Measurements from ENCODE around the gene KRT15.
A peak's percentile ranks its signal among the peaks of the same experiment; 100 is the strongest.

KRT15 gene

GRCh38 chr17:41505809-41506767, 12.6 kb downstream of the KRT15 start:
- no peak for DNase-seq (ENCODE audit: low read depth in 2 of 3, low spot score in 2 of 3)

- no peak for DNase-seq (ENCODE audit: low read depth in 2 of 3, low spot score in 2 of 3)
Measured at GRCh38 chr17:41505007-41505808, 13.5 kb downstream of the KRT15 start, which contains the start of gene KRT13. KRT13 (minus strand) TSS chr17:41505612; CDS start chr17:41505550, 62 bp downstream.

DNA sequence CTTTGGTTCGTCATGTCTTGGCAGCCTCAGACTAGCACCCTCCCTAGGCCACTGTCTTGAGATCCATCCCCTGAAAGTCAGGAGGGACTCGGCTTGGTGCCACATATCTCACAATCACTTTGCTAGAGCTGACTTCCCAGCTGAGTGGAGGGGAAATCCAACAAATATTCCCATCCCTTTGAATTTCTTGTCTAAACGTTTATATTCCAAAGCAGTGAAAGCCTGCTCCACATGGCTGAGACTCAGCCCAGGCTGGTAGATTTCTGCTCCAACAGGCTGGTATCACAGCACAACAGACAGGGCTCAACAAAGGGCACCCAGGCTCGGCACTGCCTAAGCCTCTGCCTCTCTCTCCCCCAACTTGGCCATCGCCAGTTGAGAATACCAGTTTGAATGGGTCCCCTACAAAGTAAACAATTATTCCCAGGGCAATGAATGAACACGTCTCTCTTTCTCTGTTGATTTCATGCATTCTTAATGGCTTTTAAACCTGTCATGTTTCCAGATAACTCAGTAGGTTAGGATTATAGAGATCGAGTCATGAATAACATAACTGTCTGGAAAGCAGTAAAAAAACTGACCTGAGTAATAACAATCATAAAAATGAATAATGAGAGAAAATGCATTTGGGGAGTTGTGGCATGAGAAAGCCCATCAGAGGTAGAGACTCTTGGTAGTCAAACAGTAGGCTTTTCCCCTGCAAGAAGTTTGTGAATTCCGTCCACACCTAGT, 14.3 kb downstream of the KRT15 start:
- no peak for DNase-seq (ENCODE audit: low read depth in 2 of 3, low spot score in 2 of 3)

- DNase-seq (ENCODE audit: low read depth in 2 of 3, low spot score in 2 of 3), result no peak
Measured at GRCh38 chr17:41503202-41503601, 15.5 kb downstream of the KRT15 start.

DNA sequence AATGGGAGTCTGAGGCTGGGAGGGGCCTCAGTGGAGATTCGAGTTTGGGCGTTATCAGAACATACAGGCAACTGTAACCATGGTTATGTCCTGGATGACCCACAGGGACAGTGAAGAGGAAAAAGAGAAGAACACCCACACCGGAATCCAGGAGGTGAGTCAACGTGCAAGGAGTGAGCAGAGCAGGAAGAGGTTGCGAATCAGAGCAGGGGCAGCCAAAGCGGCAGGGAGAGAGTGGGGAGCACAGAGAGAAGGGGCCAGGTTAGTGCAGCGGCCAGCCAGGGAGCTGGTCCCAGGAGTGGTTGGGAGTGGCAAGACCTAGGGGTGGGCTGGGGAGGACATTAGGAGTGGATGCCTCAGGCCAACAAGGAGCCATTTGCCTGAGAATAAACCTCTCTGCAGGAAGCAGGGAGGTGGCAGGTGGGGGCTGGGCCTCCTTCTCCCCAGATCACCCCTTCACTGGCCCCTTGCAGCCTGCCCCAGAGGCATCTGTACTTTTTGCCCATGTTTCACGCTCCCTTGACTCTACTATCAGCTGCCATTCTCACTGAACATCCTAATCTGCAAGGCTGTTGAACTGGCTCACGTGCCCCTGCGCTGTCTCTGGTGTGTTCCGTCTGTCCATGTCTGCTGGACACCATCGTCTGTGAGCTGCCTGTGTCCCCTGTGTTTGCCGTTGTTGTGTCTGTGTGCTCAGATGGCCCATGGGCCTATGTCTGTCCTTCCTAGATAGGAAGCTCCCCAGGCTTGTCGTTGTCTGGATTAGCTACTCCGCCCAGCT, 18.4 kb downstream of the KRT15 start:
- DNase-seq (ENCODE audit: low read depth in 2 of 3, low spot score in 2 of 3), result no peak

- DNase-seq (ENCODE audit: low read depth in 2 of 3, low spot score in 2 of 3), result no peak
Measured at GRCh38 chr17:41499714-41500113, 19.0 kb downstream of the KRT15 start.

DNA sequence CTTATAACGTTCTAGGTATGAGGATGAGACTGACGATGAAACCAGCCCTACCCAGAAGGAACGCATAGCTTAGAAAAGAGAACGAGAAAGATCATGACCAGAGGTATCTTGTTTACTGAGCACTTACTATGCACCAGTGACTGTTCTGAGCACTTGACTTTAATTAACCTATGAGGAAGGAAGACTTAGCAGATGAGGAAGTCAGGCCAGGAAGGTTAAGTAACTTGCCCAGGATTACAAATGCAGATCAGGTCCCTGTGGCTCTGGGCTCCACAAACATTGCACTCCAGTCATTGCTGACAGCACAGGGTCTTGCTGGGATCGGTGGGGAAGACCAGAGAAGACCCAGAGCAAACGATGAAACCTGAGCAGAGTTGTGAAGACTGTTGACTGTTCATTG, 20.4 kb downstream of the KRT15 start:
- DNase-seq (ENCODE audit: low read depth in 2 of 3, low spot score in 2 of 3), result no peak

DNA sequence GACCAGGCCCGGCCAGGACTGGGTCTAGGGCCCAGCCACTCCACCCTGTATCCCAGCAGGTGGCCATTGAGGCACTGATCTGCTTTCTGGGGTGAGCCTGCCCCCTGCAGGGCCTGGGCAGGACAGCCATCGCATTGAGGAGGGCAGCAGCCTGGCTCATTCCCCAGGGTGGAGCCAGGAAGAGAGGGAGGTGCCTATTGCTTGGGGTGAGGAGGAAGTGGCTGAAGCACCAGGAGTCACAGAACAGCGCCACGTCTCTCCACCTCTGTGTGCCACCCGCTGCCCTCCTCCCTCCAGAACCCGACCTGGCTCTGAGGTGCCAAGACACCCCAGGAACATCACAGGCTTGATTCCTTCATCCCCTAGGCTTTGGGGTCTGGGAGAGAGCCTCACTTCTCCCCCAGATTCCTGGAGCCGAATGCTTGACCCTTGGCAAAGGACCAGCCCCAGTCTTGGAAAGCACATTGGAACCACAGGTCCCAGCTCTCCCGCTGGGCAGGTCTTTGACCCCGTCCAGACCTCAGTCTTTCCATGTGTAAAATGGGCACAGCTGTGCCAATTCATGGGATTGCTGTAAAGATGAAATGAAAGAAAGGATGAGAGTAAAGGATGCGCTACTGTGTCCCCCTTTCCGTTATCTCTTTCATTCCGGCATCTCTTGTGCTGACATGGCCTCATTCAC, 21.7 kb downstream of the KRT15 start:
- DNase-seq (ENCODE audit: low read depth in 2 of 3, low spot score in 2 of 3), result peak; percentile 32 to 62 (median 32)

DNA sequence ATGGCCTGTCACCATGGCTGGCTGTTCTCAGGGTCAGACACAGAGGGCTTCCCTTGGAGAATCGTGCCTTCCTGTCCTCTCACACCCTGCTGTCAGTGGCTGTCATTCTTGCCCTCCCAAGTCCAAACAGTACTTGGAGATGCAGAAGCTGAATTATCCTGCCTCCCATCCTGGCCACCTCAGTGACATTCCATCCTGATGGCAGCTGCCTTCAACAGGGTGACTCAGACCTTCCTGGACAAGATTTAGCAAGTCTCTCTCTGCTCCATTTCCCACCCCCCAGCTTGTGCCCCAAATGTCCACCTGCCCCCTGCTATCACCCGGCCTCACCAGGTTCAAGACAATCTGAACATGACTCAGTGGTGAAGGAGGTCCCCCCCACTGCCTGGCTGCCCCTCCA, 24.2 kb downstream of the KRT15 start:
- no peak for DNase-seq (ENCODE audit: low read depth in 2 of 3, low spot score in 2 of 3)

DNA sequence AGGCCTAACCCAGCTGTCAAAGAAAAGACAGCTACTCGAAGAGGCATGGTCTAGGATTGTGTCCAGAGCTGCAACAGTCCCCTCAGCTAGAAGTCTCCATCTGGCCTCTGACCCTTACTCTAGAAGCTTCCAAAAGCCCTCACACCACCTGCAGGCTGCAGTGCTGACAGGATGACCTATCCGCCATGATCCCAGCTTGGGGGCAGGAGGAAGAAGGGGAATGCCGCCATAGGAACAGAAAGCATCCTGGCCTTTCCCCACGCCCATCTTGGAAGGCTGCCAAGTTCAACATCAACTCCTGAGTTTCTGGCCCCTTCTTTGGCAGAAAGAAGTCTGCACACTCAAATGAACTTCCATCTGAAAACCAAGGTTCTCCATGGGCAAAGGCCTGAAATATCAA, 25.9 kb downstream of the KRT15 start:
- DNase-seq (ENCODE audit: low read depth in 2 of 3, low spot score in 2 of 3), result no peak

DNA sequence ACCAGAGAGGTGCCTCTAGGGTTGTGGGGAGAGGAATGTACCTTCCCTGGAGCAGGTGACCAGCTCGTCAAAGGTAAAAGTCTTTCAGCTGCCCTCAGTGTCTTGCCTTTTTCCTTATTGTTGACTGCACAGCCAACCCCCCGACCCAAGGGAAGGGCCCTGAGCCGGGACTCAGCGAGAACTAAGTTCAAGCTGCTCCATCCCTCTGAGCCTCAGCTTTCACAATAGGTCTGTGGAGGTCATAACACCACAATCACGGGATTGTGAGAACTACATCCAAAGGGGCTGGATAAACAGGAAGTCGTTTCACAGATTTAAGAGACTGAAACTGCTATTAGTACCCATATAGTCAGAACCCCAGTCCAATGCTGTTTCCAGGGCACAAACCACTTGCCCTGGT, 26.3 kb downstream of the KRT15 start:
- DNase-seq (ENCODE audit: low read depth in 2 of 3, low spot score in 2 of 3), result no peak

DNA sequence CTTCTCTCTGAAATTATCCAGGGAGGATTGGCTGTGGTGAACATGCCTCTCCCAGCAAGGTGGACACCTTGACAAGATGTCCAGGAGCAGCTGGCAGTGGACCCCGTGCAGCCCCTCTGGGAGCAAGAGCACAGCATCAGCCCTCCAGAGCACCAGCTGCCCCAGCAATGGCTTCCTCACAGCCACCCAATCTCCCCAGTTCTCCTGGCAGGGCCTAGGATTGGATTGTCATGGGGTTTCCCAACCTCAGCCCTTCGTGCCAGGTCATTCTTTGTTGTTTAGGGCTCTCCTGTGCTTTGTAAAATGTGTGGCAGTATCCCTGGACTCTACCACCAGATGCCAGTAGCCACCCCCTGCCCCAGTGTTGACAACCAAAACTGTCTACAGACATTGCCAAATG, 27.2 kb downstream of the KRT15 start:
- no peak for DNase-seq (ENCODE audit: low read depth in 2 of 3, low spot score in 2 of 3)

DNA sequence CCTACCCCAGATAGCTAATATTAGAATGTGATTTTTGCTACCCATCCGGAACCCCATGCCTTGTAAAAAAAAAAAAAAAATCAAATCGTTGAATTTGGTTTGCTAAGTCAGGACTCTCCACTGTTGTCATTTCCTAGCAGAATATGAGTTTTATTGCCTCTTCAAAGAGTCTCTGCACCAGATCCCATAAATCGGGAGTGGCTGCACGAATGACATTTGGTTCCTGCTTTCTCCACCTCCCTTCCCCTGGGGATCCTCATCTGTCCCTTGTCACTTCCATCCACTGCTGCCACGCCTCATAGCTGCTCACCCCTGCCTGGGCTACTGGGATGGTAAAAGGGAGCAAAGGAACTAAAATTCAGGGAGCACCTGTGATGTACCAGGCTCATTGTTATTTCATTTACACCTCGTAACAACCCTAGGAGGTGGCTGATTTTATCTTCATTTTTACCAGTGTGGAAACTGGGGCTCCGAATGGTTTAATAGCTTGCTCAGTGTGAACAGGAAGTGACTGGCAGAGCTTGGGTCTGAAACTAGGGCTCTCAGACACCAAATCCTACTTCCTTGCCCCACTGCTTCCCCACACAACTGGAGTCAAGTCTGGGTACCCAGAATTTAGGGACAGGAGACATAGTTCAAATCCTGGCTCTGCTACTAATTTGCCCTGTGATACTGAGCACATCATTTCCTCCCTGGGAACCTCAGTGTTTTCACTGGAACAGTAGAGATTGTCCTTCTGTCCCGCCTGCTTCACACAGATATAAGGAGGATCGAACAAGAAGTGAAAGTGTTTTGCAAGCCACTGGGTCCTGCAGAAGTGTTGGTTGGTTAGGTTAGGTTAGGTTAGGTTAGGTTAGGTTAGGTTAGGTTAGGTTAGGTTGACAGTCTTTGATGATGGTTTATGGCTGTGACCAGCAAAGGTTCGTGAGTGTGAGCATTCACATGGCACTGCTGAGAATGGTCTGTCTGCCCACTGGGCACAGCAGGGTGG, 28.4 kb downstream of the KRT15 start:
- no peak for DNase-seq (ENCODE audit: low read depth in 2 of 3, low spot score in 2 of 3)

DNA sequence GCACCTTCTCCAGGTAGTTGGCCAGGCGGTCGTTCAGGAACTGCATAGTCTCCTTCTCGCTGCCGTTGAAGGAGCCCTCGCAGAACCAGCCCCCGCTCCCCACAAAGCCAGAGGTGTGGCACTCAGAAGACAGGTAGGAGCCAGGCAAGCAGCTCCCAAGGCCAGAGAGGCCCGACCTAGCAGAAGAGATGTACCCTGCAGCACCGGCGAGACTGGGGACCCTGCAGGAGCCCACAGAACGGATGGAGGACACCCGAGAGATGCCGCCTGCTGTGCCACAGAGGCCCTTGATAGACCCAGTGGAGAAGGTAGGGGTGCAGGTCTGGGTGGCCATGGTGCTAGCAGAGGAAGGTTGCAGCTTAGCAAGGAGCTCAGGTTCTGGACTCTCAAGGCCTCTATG, 29.2 kb downstream of the KRT15 start, which contains the start of gene KRT36:
Gene KRT36 (minus strand): TSS at position 380 of the 400 bp plus-strand sequence. CDS start 46 bp downstream, at position 334.
- no peak for DNase-seq (ENCODE audit: low read depth in 2 of 3, low spot score in 2 of 3)

- DNase-seq (ENCODE audit: low read depth in 2 of 3, low spot score in 2 of 3), result peak in 1 of 3 experiments; percentile 36
Measured at GRCh38 chr17:41486809-41487530, 31.7 kb downstream of the KRT15 start.

- DNase-seq (ENCODE audit: low read depth in 2 of 3, low spot score in 2 of 3), result no peak
Measured at GRCh38 chr17:41486316-41486715, 32.4 kb downstream of the KRT15 start.

DNA sequence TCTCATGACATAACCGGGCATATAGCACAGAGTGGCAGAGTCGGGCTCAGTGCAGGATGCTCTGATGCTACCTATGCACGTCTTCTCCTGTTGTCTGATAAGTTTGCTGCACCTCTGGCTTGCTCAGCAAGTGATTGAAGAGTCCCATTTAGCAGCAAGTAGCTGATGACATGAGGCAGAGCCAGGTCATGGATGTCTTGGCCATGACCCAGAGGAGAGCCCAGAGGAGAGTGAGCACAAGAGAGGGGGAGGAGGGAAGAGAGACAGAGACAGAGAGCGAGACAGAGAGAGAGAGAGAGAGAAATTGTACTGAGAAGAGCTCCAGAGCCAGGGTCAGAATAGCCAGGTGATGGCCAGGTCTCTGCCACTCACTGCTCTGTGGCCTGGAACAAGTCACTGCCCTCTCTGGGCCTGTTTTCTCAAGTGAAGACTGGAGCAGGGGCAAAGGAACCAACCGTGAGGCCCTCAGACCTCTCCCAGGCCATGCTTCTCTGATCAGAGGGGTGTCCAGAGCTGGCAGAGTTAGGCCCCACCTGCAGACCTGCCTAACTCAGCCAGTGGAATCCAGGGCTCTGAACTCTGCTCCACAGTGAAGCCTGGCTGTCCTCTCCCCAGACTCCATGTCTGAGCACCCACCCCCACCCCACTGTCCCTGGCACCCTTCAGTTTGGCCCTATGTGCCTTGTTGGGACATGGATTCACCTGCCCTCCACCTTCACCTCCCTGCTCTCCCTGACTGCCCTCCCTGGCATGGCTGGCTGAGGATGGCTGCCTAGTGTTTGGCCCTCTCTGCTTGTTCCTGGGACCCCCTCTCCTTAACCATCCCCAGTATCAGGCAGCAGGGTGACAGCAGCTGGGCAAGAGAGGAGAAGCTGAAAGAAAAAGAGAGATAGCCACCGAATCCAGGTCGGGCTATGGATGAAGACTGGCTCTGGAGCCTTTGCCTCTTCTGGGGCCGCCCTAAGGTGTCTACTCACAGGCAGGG, 33.5 kb downstream of the KRT15 start:
- no peak for DNase-seq (ENCODE audit: low read depth in 2 of 3, low spot score in 2 of 3)
